ENCODE measurements around the gene NPHP4.

- TF ChIP-seq GLIS3 (CRISPR knock-in tag; IDR thresholded peaks at IDR 0.05) (no peak), SNAI2 (CRISPR knock-in tag; IDR thresholded peaks at IDR 0.05) (no peak), ARNTL (CRISPR knock-in tag; IDR thresholded peaks at IDR 0.05; ENCODE audit: borderline replicate concordance, low read depth) (no peak), TOX (CRISPR knock-in tag; IDR thresholded peaks at IDR 0.05; ENCODE audit: borderline replicate concordance) (no peak), ZC3H10 (CRISPR knock-in tag; IDR thresholded peaks at IDR 0.05) (no peak), ZNF70 (CRISPR knock-in tag; IDR thresholded peaks at IDR 0.05) (no peak), CSRNP3 (CRISPR knock-in tag; IDR thresholded peaks at IDR 0.05) (no peak), ISL1 (CRISPR knock-in tag; IDR thresholded peaks at IDR 0.05) (no peak), TCF4 (CRISPR knock-in tag; IDR thresholded peaks at IDR 0.05; ENCODE audit: borderline replicate concordance) (no peak)
- TF ChIP-seq, protein P1, sequence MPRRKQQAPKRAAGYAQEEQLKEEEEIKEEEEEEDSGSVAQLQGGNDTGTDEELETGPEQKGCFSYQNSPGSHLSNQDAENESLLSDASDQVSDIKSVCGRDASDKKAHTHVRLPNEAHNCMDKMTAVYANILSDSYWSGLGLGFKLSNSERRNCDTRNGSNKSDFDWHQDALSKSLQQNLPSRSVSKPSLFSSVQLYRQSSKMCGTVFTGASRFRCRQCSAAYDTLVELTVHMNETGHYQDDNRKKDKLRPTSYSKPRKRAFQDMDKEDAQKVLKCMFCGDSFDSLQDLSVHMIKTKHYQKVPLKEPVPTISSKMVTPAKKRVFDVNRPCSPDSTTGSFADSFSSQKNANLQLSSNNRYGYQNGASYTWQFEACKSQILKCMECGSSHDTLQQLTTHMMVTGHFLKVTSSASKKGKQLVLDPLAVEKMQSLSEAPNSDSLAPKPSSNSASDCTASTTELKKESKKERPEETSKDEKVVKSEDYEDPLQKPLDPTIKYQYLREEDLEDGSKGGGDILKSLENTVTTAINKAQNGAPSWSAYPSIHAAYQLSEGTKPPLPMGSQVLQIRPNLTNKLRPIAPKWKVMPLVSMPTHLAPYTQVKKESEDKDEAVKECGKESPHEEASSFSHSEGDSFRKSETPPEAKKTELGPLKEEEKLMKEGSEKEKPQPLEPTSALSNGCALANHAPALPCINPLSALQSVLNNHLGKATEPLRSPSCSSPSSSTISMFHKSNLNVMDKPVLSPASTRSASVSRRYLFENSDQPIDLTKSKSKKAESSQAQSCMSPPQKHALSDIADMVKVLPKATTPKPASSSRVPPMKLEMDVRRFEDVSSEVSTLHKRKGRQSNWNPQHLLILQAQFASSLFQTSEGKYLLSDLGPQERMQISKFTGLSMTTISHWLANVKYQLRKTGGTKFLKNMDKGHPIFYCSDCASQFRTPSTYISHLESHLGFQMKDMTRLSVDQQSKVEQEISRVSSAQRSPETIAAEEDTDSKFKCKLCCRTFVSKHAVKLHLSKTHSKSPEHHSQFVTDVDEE (CRISPR knock-in tag; IDR thresholded peaks at IDR 0.05): no peak
These were observed 145.1 kb downstream of the NPHP4 start for GRCh38 chr1:5847013-5847659.
